Choroid plexus epithelial cell (primary cell): ENCODE measurements around the gene WHAMM.

Experiments used
- DNase-seq: peaks from one replicate; pipeline ENCODE4 v3.0.0-alpha.2; 2010; ENCODE audit warnings: low read depth
- H3K4me3 ChIP-seq: 2 replicates; pipeline ENCODE4 v1.5.1; 2011; ENCODE audit warnings: low read depth, mild to moderate bottlenecking, control low read depth, low read length, moderate library complexity
- TF ChIP-seq, protein P1 (sequence below): conservative IDR thresholded peaks from 2 replicates; pipeline ENCODE4 v1.5.1; 2011; ENCODE audit warnings: low read depth, mild to moderate bottlenecking, control low read depth, inconsistent platforms, low read length, moderate library complexity

Gene WHAMM

DNA sequence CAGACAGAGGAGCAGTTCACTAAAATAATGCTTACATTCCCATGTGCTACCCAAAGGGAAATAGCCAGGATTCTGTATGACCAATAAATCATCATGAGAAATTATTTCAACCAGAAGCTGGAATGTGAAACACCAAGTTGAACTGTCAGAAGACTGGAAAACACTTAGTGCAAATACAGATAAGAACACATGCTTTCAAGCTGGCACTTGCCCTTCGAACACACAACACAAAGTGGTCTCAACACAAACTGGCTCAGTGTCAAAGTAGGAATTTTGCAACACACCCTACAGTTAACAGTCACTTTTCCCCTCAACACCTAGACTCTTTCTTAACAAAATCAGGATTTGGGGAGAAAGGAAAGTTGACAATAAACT lies 4.9 kb upstream of the WHAMM start:
- H3K4me3 ChIP-seq: no peak overlapping the region
- DNase-seq: no peak
- TF ChIP-seq, protein P1, sequence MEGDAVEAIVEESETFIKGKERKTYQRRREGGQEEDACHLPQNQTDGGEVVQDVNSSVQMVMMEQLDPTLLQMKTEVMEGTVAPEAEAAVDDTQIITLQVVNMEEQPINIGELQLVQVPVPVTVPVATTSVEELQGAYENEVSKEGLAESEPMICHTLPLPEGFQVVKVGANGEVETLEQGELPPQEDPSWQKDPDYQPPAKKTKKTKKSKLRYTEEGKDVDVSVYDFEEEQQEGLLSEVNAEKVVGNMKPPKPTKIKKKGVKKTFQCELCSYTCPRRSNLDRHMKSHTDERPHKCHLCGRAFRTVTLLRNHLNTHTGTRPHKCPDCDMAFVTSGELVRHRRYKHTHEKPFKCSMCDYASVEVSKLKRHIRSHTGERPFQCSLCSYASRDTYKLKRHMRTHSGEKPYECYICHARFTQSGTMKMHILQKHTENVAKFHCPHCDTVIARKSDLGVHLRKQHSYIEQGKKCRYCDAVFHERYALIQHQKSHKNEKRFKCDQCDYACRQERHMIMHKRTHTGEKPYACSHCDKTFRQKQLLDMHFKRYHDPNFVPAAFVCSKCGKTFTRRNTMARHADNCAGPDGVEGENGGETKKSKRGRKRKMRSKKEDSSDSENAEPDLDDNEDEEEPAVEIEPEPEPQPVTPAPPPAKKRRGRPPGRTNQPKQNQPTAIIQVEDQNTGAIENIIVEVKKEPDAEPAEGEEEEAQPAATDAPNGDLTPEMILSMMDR: no peak

DNA sequence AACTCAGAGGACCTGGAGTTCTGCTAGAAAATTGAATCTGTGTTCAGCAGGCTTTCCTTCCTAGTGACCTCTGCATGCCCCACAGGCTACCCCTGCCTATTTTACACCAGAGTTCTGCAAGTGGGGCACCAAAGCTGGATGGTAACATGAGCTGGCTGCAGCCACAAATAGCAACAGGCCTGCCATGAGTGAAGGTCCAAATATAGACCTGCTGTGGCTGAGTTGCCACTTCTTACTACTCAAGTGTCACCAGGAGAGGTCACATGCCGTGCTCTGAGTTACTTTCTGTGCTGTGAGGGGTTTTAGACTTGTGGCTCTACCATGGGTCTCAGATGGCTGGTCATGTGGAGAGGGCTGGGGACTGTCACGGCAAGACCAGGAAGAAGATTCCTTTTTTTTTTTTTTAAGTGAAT lies 3.4 kb upstream of the WHAMM start, which contains the start of gene FSD2:
Gene FSD2 (minus strand): TSS at position 76 of the 413 bp plus-strand sequence. CDS start 18,679 bp downstream, outside the sequence.
- H3K4me3 ChIP-seq: no peak within 1 kb of the TSS
- DNase-seq: no peak

DNA sequence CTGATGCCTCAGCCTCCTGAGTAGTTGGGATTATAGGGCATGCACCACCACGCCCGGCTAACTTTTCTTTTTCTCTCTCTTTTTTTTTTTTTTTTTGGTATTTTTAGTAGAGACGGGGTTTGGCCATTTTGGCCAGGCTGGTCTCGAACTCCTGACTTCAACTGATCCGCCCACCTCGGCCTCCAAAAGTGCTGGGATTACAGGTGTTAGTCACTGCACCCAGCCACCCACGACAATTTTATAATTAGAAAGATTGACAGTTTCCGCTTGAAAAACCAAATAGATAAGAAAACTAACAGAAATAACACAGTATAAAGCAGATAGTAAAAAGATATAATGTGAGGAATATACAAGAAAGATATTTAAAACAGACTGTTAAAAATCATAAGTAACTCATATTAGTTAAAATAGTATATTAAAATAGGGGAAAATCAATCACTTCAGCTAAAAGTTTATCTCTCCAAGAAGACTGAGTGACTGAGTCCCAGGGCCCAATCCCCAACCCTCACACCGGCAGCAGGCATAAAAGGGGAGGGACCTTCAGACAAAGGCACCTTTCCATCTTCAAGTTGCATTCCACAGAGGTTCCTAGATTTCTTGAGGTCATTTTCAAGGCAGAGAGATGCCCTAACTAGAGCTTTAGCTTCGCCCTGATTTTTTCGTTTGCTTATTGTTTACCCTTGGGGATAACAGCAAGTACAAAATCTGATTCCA lies 1.4 kb upstream of the WHAMM start:
- H3K4me3 ChIP-seq: no peak overlapping the region
- no peak for DNase-seq
- TF ChIP-seq, protein P1: no peak

More for the DNA sequence above, 3.4 kb upstream of the WHAMM start, which contains the start of gene FSD2:
- TF ChIP-seq, protein P1: no peak

DNA sequence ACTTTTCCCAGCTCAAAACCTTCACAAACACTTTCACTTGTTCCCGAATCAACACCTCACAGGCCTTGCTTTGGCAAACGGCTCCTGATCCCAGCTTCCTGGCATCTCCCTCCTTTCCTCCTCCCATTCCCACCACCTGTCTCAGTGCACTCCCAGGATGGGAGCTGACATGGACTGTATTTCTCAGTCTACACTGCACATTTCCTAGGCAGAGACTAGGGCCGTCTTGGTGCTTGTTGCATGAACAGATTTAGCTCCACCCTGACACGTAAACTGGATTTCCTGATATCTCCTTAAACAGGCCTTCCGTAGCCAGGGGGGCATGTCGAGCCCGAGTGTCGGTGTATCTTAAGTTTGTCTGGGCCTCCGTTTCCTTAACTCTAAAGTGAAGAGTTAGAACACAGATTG lies 790 bp upstream of the WHAMM start:
- DNase-seq: no peak
- TF ChIP-seq, protein P1: no peak

DNA sequence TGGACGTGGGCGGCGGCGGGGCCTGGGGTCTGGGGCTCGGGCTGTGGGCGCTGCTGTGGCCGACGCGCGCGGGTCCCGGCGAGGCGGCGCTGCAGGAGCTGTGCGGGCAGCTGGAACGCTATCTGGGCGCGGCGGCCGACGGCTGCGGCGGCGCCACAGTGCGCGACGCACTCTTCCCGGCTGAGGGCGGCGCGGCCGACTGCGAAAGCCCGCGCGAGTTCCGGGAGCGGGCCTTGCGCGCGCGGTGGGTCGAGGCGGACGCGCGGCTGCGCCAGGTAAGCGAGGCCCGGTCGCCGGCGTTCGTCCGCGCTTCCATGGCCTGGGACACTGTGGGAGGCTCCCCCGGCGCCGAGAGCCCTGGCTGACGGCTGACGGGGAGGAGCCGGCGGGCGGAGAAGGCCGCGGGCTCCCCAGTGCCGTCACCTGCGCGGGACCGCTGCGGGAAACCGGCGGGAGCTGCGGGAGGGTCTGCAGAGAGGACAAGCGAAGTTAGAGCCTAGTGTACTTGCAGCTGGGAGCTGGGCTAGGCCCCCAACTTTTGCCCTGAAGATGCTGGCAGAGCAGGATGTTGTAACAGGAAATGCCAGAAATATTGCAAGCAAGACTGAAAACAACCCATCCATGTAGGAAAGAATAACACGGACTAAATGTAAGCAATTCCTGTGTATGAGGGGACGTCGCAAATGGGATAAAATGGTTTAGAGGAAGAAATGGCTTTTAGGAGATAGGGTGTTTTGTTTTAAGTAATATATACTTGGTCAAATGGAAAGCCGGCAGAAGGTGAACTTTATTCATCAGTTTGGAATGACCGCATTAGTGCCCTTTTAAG lies 847 bp downstream of the WHAMM start:
- TF ChIP-seq, protein P1: no peak
- H3K4me3 ChIP-seq: peak overlapping the region; percentile 98
- DNase-seq: peak; percentile 82

More for the DNA sequence above, 790 bp upstream of the WHAMM start:
- H3K4me3 ChIP-seq: no peak overlapping the region

DNA sequence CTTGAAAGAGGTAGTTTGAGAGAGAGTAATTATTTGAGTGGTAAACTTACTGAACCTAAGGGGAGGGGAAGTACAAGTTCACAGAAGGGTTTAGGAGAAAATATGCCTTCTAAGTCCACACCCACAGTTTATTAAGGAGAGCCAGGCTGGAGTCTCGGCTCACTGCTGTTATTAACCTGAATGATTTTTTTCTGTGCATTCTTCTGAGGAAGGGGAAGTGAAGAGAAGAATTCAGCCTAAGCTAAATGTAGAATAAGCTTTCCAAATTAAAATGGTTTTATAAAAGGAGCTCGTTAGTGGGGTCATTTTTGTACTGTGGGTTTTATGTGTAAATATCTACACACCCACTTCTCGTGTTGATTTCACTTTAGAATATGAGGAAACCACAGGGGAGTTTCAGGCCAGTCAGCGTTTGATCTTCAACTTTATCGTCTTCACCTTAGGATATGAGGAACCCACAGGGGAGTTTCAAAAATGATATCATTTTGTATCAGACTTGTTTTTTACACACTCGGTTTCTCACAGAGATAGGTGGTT lies 1.5 kb downstream of the WHAMM start:
- peak overlapping the region; percentile 98 for H3K4me3 ChIP-seq
- DNase-seq: peak; percentile 27
- TF ChIP-seq, protein P1: no peak
